ENCODE data around the gene IGSF10. TPM values are rescaled to one million over a fixed set of nuclear protein-coding genes. Genes with fewer than 3 reads are reported as not detected.
"Not testable (repeated sequence)": the region's sequence is repeated elsewhere in the genome, so short reads cannot be mapped to it uniquely, and the experiment has no call there.

IGSF10 gene
- total RNA-seq, 4 donors from 2014 or later = 3.2 to 10.3 (median 6.5) TPM

DNA sequence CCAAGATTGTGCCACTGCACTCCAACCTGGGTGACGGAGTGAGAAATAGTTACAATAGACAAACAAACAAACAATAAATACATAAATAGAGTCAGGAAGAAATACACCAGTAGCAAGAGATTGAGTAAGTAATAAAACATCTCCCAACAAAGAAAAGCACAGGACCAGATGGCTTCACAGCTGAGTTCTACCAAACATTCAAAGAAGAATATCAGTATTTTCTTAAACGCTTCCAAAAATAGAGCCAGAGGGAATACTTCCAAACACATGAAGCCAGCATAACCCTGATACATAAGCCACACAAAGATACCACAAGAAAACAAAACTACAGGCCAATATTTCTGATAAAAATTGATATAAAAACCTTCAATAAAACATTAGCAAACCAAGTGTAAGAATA is 30.7 kb upstream of the IGSF10 start:
- DNase-seq (ENCODE audit: low spot score) = no peak
- TF ChIP-seq CTCF (IDR thresholded peaks at IDR 0.05) = no peak
- no peak for ATAC-seq (ENCODE audit: low FRiP score)

GRCh38 chr3:151487833-151488232 is 27.0 kb upstream of the IGSF10 start:
- not testable (repeated sequence) for ATAC-seq (ENCODE audit: low FRiP score); DNase-seq (ENCODE audit: low spot score)

GRCh38 chr3:151483961-151484520 is 23.2 kb upstream of the IGSF10 start:
- ATAC-seq (ENCODE audit: low FRiP score) (no peak), DNase-seq (ENCODE audit: low spot score) (no peak)
- TF ChIP-seq CTCF (IDR thresholded peaks at IDR 0.05) = no peak

DNA sequence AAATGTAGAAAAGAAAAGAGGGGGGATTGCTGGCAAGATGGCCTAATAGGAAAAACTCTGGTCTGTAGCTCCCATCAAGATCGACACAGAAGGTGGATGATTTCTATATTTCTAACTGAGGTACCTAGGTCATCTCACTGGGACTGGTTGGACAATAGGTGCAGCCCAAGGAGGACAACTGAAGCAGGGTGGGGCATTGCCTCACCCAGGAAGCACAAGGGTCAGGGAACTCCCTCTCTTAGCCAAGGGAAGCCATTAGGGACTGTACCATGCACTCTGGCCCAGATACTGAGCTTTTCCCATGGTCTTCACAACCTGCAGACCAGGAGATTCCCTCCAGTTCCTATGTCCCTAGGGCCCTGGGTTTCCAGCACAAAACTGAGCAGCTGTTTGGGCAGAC is 22.6 kb upstream of the IGSF10 start:
- DNase-seq (ENCODE audit: low spot score) (no peak), ATAC-seq (ENCODE audit: low FRiP score) (no peak)
- TF ChIP-seq CTCF (IDR thresholded peaks at IDR 0.05) = no peak

DNA sequence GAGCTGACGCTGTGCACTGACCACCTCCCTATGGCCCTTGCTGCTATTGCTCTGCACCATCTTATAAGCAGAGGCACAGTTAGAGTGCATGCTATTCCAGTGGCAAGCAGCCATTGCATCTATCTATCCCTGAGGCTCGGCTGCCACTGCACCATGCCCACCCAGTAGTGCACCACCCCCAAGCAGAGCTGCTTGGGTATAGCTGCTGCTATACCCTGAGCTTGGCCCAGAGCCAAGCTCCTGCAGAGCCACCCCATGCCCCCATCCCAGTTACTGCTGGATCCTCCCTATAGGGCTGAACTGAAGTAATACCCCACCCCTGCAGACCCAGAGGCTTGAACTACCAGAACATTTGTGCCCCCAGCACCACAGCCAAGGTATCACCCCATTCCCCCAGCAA is 19.6 kb upstream of the IGSF10 start:
- ATAC-seq (ENCODE audit: low FRiP score) (no peak), DNase-seq (ENCODE audit: low spot score) (no peak)
- TF ChIP-seq CTCF (IDR thresholded peaks at IDR 0.05) = no peak

DNA sequence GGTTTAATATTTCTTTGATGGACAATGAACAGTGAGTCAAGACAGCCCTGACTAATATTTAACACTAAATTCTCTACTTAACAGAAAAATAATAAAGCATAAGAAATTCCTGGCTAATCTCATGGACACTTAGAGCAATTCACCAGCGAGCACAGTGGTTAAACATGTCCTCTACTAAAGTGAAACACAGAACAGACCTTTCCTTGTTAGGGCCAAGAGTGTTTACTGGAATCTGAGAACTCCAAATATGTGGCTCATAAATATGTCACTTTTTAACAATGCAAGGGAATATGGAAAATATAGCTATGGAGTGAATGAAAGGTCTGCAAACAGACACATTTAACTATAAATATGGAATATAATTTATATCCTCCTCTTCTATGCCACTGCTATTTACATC is 18.6 kb upstream of the IGSF10 start:
- DNase-seq (ENCODE audit: low spot score) (no peak), ATAC-seq (ENCODE audit: low FRiP score) (no peak)
- no peak for TF ChIP-seq CTCF (IDR thresholded peaks at IDR 0.05)

DNA sequence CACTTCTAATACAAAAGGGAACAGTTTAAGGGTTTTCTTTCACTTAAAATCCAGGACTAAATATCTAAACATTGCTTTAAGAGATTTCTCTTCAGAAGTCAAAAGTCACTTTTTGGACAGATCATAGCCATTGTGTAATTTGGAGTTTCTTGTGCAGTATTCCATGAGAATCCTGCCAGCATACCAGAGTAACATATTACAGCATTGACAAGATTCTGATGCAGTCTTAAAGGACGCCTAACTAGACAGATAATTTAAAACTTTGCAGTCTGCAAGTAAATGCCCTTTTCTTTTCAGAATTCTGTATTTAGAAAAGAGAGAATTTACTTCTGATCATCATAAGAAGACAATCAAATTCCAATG is 17.5 kb upstream of the IGSF10 start:
- ATAC-seq (ENCODE audit: low FRiP score) (no peak), DNase-seq (ENCODE audit: low spot score) (no peak)
- TF ChIP-seq CTCF (IDR thresholded peaks at IDR 0.05) = no peak

All from omental fat pad (tissue), 4 donors.